Adipocyte (in vitro differentiated cells): Measurements from ENCODE around the gene MYO1E.
"Not testable (repeated sequence)": the region's sequence is repeated elsewhere in the genome, so short reads cannot be mapped to it uniquely, and the experiment has no call there.

ENCODE experiments used
- DNase-seq: peaks from one replicate; pipeline ENCODE4 v3.0.0-alpha.2; 2015; ENCODE audit warnings: low read depth
- H3K27me3 ChIP-seq: replicated peaks from 2 replicates; pipeline ENCODE4 v1.7.0; 2013; ENCODE audit warnings: mild to moderate bottlenecking, low read length, moderate library complexity; ENCODE audit not compliant: control insufficient read depth, insufficient read depth
- H3K36me3 ChIP-seq: 2 replicates; pipeline ENCODE4 v1.7.0; 2013; ENCODE audit warnings: low read length, mild to moderate bottlenecking, moderate library complexity; ENCODE audit not compliant: control insufficient read depth, insufficient read depth, severe bottlenecking
- H3K4me1 ChIP-seq: 2 replicates; pipeline ENCODE4 v1.7.0; 2013; ENCODE audit warnings: mild to moderate bottlenecking, low read length, moderate library complexity; ENCODE audit not compliant: control insufficient read depth, insufficient read depth
- H3K4me3 ChIP-seq: 2 replicates; pipeline ENCODE4 v1.7.0; 2013; ENCODE audit warnings: mild to moderate bottlenecking, low read length, moderate library complexity
- H3K9ac ChIP-seq: 2 replicates; pipeline ENCODE4 v1.7.0; 2013; ENCODE audit warnings: mild to moderate bottlenecking, low read length, moderate library complexity
- H3K9me3 ChIP-seq: 2 replicates; pipeline ENCODE4 v1.7.0; 2013; ENCODE audit warnings: mild to moderate bottlenecking, low read length, moderate library complexity; ENCODE audit not compliant: control insufficient read depth

The MYO1E gene

DNA sequence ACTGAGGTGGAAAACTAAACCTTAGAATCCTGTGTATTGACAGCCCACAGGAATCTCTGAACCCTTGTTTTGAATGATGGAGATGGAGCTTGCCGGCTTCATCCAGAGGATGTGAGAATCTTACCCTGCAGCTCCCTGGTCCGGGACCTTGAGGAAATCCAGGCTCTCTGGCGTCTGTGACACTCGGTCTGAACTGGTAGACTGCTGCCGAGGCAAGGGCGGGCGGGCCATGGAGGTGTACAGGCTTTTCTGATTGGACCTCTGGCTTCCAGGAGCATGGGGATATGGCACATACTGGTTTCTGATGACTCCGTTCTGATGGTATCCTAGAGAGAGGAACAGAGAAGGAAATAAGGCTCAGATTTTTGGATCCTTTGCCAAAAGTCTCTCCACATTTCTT is 219.2 kb downstream of the MYO1E start:
- no peak overlapping the region for H3K4me3 ChIP-seq
- H3K27me3 ChIP-seq = no peaks in the 10 kb centered on the region
- peaks cover 80% of the 10 kb centered on the region for H3K36me3 ChIP-seq
- peaks cover 20% of the 10 kb centered on the region for H3K4me1 ChIP-seq
- H3K9me3 ChIP-seq = no peaks in the 10 kb centered on the region
- H3K9ac ChIP-seq = no peak overlapping the region
- DNase-seq = no peak

DNA sequence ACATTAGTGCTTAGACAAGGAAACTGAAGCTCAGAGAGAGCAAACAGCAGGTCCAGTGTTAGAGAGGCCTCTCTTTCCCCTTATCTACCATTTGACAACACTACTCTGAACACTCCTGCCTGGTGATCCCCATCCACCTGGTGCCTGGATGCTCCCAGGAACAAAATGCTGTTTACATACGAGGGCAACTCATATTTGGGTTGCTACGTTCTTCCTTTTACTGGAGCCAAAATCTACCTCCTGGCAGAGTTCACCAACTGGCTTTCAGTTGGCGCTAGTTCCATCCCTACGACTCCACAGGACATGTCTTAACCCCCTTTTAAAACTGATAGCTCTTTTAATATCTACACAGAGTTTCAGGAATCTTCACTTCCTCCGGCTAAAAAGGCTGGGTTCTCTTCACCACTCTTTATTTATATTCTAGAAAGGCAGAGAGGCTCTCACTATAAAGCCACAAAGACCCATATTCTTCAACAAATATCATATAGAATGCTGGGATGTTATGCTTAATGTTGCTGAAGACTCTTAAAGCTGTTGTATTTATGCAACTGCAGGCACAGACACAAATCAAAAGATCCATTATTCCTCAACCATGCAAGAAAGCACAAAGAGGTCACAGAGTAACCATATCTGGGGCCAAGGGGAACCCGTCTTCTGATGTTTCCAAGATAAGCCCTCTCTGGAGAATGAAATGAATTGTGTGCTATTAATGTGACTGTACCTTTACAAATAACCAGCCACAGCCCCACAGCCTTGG is 219.8 kb downstream of the MYO1E start:
- Histone ChIP-seq H3K4me3 (no peak overlapping the region), H3K4me1 (peaks cover 26% of the 10 kb centered on the region), H3K36me3 (peaks cover 74% of the 10 kb centered on the region), H3K27me3 (no peaks in the 10 kb centered on the region), H3K9ac (no peak overlapping the region), H3K9me3 (no peaks in the 10 kb centered on the region)
- no peak for DNase-seq

DNA sequence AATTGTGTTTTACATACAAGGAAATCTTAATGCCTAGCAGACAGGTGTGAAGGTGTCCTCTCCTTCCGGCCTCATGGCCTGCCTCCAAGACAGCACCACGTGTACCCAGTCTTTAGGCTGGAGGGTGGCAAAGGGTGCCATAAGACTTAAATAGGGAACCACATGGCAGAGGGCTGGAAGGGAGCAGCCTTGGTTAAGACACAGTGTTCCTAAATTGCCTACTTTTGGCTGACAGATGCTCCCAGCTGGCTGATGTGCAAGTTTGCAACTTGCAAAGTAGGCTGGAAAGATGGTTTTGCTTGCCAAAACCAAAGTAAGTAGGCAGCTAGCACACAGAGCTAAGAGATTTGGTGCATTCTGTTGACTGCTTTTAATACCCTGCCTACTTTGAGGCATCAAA is 222.5 kb downstream of the MYO1E start:
- Histone ChIP-seq H3K36me3 (peaks cover 69% of the 10 kb centered on the region), H3K4me3 (no peak overlapping the region), H3K9ac (no peak overlapping the region), H3K4me1 (peaks cover 28% of the 10 kb centered on the region), H3K9me3 (no peaks in the 10 kb centered on the region), H3K27me3 (no peaks in the 10 kb centered on the region)
- no peak for DNase-seq

DNA sequence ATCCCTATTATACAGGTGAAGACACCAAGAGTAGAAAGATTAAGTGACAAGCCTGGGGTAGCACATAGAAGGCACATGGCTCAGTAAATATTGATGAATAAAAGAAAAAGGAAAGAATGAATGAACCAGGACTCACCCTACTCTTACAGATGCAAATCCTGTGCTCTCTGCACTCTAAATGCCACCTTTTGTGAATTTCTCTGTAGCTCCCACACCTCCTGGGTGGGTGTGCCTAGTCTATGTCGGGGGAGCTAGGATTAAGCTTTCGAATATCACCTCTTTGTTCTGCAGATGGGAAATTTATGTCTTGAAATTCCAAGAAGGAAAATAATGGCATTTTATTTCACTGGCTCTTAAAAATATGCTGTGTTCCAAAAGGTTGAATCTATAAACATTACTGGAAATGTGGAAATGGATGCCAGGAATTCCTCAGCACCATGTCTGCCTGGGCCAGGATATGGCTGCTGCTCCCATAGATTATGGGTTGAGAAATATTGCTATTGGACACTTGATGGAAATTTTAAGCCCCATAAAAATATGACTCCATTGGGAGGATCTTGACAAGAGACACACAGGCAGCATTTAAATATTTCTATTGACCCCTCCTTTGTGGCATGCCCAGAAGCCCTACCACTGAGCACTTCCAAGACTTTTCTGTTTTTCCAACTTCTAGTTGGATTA is 224.4 kb downstream of the MYO1E start:
- H3K27me3 ChIP-seq = no peaks in the 10 kb centered on the region
- peaks cover 28% of the 10 kb centered on the region for H3K4me1 ChIP-seq
- H3K36me3 ChIP-seq = peaks cover 57% of the 10 kb centered on the region
- H3K9me3 ChIP-seq = no peaks in the 10 kb centered on the region
- no peak overlapping the region for H3K4me3 ChIP-seq
- DNase-seq = peak; percentile 63
- no peak overlapping the region for H3K9ac ChIP-seq

DNA sequence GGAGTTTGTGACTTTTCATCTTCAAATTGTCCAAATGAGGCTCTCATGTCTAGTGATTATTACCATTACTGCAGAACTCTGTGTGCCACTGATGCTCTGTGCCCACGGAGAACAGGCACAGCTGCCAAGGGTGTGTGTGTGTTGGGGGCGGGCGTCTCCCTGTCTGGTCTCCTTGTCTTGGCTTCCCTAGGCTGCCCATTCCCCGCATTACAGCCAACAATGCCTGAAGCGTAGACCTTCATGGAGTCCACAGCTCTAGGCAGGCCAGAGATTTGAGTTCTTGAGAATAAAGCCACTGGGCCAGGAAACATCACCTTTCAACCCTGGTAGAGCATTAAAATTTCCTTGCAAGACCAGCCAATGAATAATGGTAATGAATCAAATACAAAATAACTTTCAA is 225.0 kb downstream of the MYO1E start:
- no peaks in the 10 kb centered on the region for H3K9me3 ChIP-seq
- peaks cover 57% of the 10 kb centered on the region for H3K36me3 ChIP-seq

DNA sequence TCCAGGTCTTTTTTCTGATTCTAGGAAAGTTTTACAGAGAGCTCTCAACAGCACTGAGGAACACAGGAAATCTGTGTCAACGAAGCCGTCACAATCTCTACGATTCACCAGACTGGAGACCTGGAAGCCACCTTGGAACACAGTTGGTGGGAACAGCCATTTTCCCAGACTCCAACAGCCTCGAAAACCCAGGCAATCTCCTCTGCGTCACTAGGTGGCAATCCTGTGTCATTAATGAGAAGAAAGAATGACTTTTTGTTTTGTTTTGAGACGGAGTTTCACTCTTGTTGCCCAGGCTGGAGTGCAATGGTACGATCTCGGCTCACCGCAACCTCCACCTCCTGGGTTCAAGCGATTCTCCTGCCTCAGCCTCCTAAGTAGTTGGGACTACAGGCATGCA is 228.1 kb downstream of the MYO1E start:
- not testable (repeated sequence) for H3K4me3 ChIP-seq, H3K9me3 ChIP-seq, H3K27me3 ChIP-seq, H3K9ac ChIP-seq
- Histone ChIP-seq H3K36me3 (peaks cover 49% of the 10 kb centered on the region), H3K4me1 (peaks cover 31% of the 10 kb centered on the region)
- DNase-seq = peak; percentile 39

More for the DNA sequence above, 225.0 kb downstream of the MYO1E start:
- DNase-seq = no peak
- Histone ChIP-seq H3K9ac (no peak overlapping the region), H3K4me3 (no peak overlapping the region), H3K27me3 (no peaks in the 10 kb centered on the region), H3K4me1 (peaks cover 28% of the 10 kb centered on the region)

DNA sequence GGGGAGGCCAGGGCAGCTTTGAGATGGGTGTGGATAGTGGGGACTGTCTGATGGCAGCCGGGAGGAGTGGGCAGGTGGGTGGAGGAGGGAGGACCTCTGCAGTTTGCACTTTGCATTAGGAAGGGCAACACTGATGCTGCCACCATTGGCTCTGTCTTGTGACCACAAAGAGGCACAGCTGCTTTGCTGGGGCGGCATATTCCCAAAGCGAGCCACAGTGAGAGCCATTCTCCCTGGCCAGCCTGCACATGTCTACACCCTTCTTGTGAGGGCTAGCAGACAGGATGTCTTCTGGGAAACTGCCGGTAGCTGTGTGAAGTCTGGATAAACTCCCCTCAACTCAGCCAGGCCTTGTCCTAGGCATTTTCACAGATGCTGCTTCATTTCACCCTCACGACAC is 229.4 kb downstream of the MYO1E start:
- no peak overlapping the region for H3K9ac ChIP-seq
- H3K36me3 ChIP-seq = peaks cover 57% of the 10 kb centered on the region
- H3K27me3 ChIP-seq = no peaks in the 10 kb centered on the region
- H3K4me3 ChIP-seq = no peak overlapping the region
- no peak for DNase-seq
- peaks cover 19% of the 10 kb centered on the region for H3K4me1 ChIP-seq
- H3K9me3 ChIP-seq = no peaks in the 10 kb centered on the region

DNA sequence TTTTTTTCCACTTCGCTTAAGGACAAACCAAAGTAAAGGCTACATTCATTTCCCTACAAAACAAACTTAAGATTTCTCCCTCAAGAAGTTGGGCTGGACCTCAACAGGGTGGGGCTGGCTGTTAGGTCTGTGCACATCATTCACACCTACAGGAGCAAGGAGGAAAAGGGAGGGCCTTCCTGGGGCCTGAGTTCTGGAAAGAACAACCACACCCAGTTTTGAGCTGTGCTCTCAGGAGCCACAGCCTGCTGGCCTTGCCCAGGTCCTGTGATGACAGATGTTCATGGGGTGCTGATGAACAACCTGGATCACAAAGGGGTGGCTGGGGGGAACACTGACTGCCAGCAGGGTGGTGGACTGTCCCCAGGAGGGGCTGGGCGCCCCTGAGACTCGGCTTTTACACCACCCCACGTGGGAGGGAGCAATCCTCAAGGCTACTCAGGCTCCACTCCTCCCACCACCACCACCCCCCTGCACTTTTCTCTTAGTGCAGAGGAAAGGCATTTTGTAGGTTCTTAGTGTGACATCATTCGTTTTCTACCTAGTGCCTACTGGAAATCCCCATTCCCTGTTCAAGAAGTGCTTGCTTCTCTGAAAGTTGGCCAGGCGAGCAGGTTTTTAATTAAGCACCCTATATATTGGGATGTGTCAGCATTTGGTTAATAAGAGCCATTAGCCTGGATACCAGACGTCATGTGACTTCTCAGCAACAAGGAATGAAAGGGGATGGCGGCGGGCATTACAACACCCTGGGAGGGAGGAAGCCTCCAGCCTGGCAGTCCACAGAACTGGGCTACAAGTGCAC is 232.0 kb downstream of the MYO1E start:
- no peaks in the 10 kb centered on the region for H3K27me3 ChIP-seq
- H3K4me1 ChIP-seq = peaks cover 13% of the 10 kb centered on the region
- H3K36me3 ChIP-seq = peaks cover 69% of the 10 kb centered on the region
- H3K9ac ChIP-seq = no peak overlapping the region
- no peak for DNase-seq
- H3K9me3 ChIP-seq = no peaks in the 10 kb centered on the region
- H3K4me3 ChIP-seq = no peak overlapping the region

DNA sequence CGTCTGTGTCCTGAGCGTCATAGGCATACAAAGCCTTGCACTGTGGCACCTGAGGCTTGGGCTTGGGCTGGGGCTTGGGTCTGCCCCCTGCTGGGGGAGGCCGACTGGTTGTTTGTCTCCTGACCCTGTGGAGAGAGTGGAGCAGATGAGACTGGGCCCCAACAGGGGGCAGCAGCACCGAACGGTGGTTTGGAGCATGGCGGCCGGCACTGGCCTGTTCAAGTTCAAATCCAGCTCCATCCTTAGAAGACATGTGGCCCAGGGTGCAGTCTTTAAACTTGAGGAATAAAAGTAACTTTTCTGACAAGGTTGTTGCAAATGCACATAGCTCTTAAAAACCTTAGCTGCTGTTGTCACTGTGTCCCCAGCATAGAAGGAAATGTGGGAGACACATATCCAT is 234.4 kb downstream of the MYO1E start:
- DNase-seq = peak; percentile 3

DNA sequence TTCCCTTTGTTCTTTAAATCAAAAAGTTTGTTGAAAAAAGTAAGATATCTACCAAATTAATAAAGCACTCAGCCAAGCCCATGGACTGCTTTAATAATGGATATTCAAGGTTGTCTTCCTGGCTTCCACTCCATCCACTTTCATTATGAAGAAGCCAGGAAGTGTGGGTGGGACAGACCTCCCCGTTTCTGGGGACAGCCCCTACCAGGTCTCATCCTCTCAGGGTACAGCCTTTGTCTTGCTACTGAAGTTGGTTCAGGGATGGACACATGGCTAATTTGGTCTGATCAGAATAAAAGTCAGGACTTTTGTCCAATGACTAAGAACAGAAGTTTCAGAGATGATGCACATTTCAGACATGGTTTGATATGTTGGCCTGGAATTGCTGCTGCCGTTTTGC is 235.1 kb downstream of the MYO1E start:
- no peaks in the 10 kb centered on the region for H3K9me3 ChIP-seq
- DNase-seq = no peak
- peaks cover 13% of the 10 kb centered on the region for H3K4me1 ChIP-seq
- H3K9ac ChIP-seq = no peak overlapping the region
- H3K4me3 ChIP-seq = no peak overlapping the region
- H3K36me3 ChIP-seq = peaks cover 84% of the 10 kb centered on the region
- H3K27me3 ChIP-seq = no peaks in the 10 kb centered on the region

More for the DNA sequence above, 234.4 kb downstream of the MYO1E start:
- Histone ChIP-seq H3K27me3 (no peaks in the 10 kb centered on the region), H3K36me3 (peaks cover 84% of the 10 kb centered on the region), H3K9me3 (no peaks in the 10 kb centered on the region), H3K4me1 (peaks cover 13% of the 10 kb centered on the region), H3K9ac (no peak overlapping the region), H3K4me3 (no peak overlapping the region)

DNA sequence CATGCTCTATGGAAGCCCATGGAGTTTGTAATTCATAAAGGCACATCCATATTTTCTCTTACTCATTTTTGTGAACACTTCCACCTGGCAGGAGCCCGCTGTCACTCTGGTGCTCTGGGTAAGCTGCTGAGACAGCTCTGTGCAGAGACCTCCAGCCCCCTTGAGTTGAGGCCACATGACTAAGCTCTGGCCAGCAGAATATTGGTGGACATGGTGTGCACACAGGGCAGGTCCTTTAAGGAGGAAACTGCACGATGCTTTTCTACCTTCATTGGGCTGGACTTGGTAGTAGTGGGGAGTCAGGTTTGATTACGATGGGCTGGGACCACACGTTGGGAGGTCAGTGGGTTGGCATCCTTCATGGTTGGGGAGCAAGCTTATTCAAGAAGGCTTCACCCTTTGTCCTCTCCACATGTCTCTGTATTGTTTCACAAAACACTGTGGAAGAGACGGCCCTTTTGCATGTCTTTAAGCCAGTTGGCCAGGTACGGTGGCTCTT is 238.7 kb downstream of the MYO1E start:
- Histone ChIP-seq H3K4me1 (no peaks in the 10 kb centered on the region), H3K27me3 (no peaks in the 10 kb centered on the region), H3K36me3 (peaks cover 68% of the 10 kb centered on the region), H3K9me3 (peaks cover 7% of the 10 kb centered on the region), H3K9ac (no peak overlapping the region), H3K4me3 (no peak overlapping the region)
- DNase-seq = no peak
